ENCODE results near the gene ZNF383. TPM values are rescaled to one million over a fixed set of nuclear protein-coding genes. Genes with fewer than 3 reads are reported as not detected.

ZNF383 gene
- total RNA-seq, 6 experiments from 2014 or later, result 3.3 to 5.5 (median 4.4) TPM

- peaks cover 15% of the 10 kb centered on the region for H3K4me1 Mint-ChIP-seq (ENCODE audit: low read depth)
- peaks cover 44% of the 10 kb centered on the region for H3K36me3 Mint-ChIP-seq (ENCODE audit: low read depth)
- H3K9me3 Mint-ChIP-seq, result peaks cover 20% of the 10 kb centered on the region
- no peak for DNase-seq
- H3K27me3 Mint-ChIP-seq (ENCODE audit: insufficient read depth), result no peaks in the 10 kb centered on the region
- peak overlapping the region; percentile 95 for H3K4me3 Mint-ChIP-seq
- TF ChIP-seq CTCF (IDR thresholded peaks at IDR 0.05), result no peak
- peak overlapping the region; percentile 85 for H3K27ac Mint-ChIP-seq
Observed at GRCh38 chr19:37217480-37217774, 587 bp upstream of the ZNF383 start.

- Mint-ChIP-seq H3K4me1 (ENCODE audit: low read depth) (peaks cover 15% of the 10 kb centered on the region), H3K9me3 (peaks cover 23% of the 10 kb centered on the region), H3K36me3 (ENCODE audit: low read depth) (peaks cover 53% of the 10 kb centered on the region), H3K4me3 (peak overlapping the region; percentile 95), H3K27me3 (ENCODE audit: insufficient read depth) (no peaks in the 10 kb centered on the region), H3K27ac (peak overlapping the region; percentile 85)
- peak; percentile 18; the same call in 1 of the 2 replicates for TF ChIP-seq CTCF (IDR thresholded peaks at IDR 0.05)
- peak; percentile 11 for DNase-seq
Observed at GRCh38 chr19:37218592-37218935, 550 bp downstream of the ZNF383 start.

- H3K4me3 Mint-ChIP-seq, result no peak overlapping the region; the same call in 1 of the 2 replicates
- H3K27ac Mint-ChIP-seq, result no peak overlapping the region
- H3K27me3 Mint-ChIP-seq (ENCODE audit: insufficient read depth), result no peaks in the 10 kb centered on the region
- no peak for DNase-seq
- H3K36me3 Mint-ChIP-seq (ENCODE audit: low read depth), result peaks cover 56% of the 10 kb centered on the region
- TF ChIP-seq CTCF (IDR thresholded peaks at IDR 0.05), result no peak
- H3K9me3 Mint-ChIP-seq, result peaks cover 14% of the 10 kb centered on the region
- H3K4me1 Mint-ChIP-seq (ENCODE audit: low read depth), result peaks cover 15% of the 10 kb centered on the region
Observed at GRCh38 chr19:37220383-37220782, 2.4 kb downstream of the ZNF383 start.

- Mint-ChIP-seq H3K36me3 (ENCODE audit: low read depth) (peaks cover 58% of the 10 kb centered on the region), H3K27ac (no peak overlapping the region), H3K4me3 (no peak overlapping the region), H3K4me1 (ENCODE audit: low read depth) (peaks cover 15% of the 10 kb centered on the region), H3K9me3 (peaks cover 11% of the 10 kb centered on the region), H3K27me3 (ENCODE audit: insufficient read depth) (no peaks in the 10 kb centered on the region)
- TF ChIP-seq CTCF (IDR thresholded peaks at IDR 0.05), result no peak
- no peak for DNase-seq
Observed at GRCh38 chr19:37221136-37221535, 3.1 kb downstream of the ZNF383 start.

GRCh38 chr19:37226248-37226647 lies 8.2 kb downstream of the ZNF383 start:
- Mint-ChIP-seq H3K27me3 (ENCODE audit: insufficient read depth) (no peaks in the 10 kb centered on the region), H3K36me3 (ENCODE audit: low read depth) (peaks cover 66% of the 10 kb centered on the region), H3K27ac (no peak overlapping the region), H3K4me3 (no peak overlapping the region), H3K4me1 (ENCODE audit: low read depth) (no peaks in the 10 kb centered on the region), H3K9me3 (peaks cover 36% of the 10 kb centered on the region)
- TF ChIP-seq CTCF (IDR thresholded peaks at IDR 0.05), result no peak
- DNase-seq, result no peak

- H3K4me1 Mint-ChIP-seq (ENCODE audit: low read depth), result no peaks in the 10 kb centered on the region
- no peak for DNase-seq
Observed at GRCh38 chr19:37227996-37228395, 10.0 kb downstream of the ZNF383 start.

More at GRCh38 chr19:37227996-37228395, 10.0 kb downstream of the ZNF383 start:
- Mint-ChIP-seq H3K9me3 (peaks cover 34% of the 10 kb centered on the region), H3K36me3 (ENCODE audit: low read depth) (peaks cover 64% of the 10 kb centered on the region), H3K4me3 (no peak overlapping the region), H3K27me3 (ENCODE audit: insufficient read depth) (no peaks in the 10 kb centered on the region), H3K27ac (no peak overlapping the region)
- peak; percentile 77 for TF ChIP-seq CTCF (IDR thresholded peaks at IDR 0.05)
